ENCODE measurements around the gene CCDC85C. TPM values are rescaled to one million over a fixed set of nuclear protein-coding genes. Genes with fewer than 3 reads are reported as not detected.

CCDC85C gene
- 1 to 10 TPM; 6.8 to 7.9 TPM for total RNA-seq

DNA sequence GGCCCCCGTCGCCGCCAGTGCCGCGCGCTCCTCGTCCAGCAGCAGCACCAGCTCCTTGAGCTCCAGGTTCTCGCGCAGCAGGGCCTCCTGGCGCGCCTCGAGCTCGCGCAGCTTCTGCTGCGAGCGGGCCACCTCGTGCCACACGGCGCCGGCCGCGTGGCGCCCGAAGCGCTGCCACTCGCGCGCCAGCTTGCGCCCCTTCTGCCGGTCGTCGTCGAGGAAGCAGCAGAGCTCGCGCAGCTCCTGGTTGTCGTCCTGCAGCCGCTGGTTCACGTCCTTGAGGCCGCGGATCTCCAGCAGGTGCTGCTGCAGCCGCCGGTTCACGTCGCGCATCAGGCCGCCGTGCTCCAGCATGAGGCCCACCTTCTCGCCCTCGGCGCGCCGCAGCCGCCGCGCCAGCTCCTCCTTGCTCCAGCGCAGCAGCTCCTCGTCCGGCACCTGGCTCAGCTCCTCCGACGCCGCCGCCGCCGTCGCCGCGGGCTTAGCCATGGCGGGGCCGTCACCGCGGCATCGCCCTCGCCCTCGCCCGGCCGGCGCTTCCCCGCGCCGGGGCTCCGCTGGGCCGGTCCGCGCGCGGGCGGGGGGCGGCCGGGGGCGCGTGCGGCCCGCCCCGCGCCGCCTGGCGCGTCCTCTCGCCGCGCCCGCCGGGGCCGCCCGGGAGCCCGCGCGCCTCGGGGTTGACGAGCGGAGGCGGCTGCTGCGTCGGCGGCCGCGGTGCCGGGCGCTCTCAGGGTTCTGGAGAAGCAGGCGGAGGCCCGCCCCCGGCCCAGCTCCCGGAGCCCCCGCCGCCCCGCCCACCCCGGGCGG is at the start of gene CCDC85C:
CCDC85C (minus strand) TSS at position 737 of the 807 bp plus-strand sequence; CDS start at position 489, 248 bp downstream.
- intact Hi-C loops (cut with micrococcal nuclease), result no loop called here
- ChIA-PET POLR2A (interaction anchor here (1.3 to 2.0 kb wide), 4 partner anchors 9 to 123 kb away, joined by 3 to 6 read pairs (median 4); partner anchors contain the start of gene SETD3), CTCF (interaction anchor here (0.9 to 1.4 kb wide), 3 partner anchors 9 to 79 kb away, joined by 3 read pairs; no protein-coding TSS in a partner anchor)
- Mint-ChIP-seq H3K27me3 (no peaks in the 10 kb centered on the region), H3K36me3 (ENCODE audit: low read depth) (no peaks in the 10 kb centered on the region), H3K9me3 (no peaks in the 10 kb centered on the region), H3K4me1 (ENCODE audit: low read depth) (peaks cover 21% of the 10 kb centered on the region), H3K27ac (peak within 1 kb of the TSS; percentile 87), H3K4me3 (peak within 1 kb of the TSS; percentile 70)
- TF ChIP-seq, protein P1, sequence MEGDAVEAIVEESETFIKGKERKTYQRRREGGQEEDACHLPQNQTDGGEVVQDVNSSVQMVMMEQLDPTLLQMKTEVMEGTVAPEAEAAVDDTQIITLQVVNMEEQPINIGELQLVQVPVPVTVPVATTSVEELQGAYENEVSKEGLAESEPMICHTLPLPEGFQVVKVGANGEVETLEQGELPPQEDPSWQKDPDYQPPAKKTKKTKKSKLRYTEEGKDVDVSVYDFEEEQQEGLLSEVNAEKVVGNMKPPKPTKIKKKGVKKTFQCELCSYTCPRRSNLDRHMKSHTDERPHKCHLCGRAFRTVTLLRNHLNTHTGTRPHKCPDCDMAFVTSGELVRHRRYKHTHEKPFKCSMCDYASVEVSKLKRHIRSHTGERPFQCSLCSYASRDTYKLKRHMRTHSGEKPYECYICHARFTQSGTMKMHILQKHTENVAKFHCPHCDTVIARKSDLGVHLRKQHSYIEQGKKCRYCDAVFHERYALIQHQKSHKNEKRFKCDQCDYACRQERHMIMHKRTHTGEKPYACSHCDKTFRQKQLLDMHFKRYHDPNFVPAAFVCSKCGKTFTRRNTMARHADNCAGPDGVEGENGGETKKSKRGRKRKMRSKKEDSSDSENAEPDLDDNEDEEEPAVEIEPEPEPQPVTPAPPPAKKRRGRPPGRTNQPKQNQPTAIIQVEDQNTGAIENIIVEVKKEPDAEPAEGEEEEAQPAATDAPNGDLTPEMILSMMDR (IDR thresholded peaks at IDR 0.05), result no peak
- DNase-seq (peak; percentile 63), ATAC-seq (peak; percentile 2)

DNA sequence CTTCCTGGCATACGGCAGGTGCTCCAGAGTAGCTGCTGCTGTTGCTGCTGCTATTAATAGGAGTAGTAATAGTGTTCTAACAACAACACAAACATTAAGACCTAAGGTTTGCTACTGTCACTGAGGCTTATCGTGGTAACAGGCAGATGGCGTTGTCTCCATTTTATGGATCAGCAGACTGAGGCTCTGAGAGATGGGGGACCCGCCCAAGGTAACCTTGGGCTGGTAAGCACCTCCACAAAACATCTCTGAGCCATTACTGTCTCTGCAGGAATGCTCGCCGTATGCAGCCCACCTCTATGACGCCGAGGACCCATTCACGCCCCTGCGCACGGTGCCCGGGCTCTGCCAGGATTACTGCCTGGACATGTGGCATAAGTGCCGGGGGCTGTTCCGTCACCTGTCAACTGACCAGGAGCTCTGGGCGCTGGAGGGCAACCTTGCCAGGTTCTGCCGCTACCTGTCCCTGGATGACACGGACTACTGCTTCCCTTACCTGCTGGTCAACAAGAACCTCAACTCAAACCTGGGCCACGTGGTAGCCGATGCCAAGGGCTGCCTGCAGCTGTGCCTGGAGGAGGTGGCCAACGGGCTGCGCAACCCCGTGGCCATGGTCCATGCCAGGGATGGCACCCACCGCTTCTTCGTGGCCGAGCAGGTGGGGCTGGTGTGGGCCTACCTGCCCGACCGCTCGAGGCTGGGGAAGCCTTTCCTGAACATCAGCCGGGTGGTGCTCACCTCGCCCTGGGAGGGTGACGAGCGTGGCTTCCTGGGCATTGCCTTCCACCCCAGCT is 48.1 kb upstream of the CCDC85C start:
- intact Hi-C loops (cut with micrococcal nuclease), result no loop called here
- no peak for DNase-seq
- Mint-ChIP-seq H3K27me3 (peaks cover 8% of the 10 kb centered on the region), H3K9me3 (no peaks in the 10 kb centered on the region), H3K4me1 (ENCODE audit: low read depth) (no peaks in the 10 kb centered on the region), H3K27ac (no peak overlapping the region), H3K4me3 (no peak overlapping the region), H3K36me3 (ENCODE audit: low read depth) (no peaks in the 10 kb centered on the region)
- POLR2A ChIA-PET, result no interaction called here
- no peak for ATAC-seq
- CTCF ChIA-PET, result no interaction called here
- TF ChIP-seq, protein P1 (IDR thresholded peaks at IDR 0.05), result no peak

DNA sequence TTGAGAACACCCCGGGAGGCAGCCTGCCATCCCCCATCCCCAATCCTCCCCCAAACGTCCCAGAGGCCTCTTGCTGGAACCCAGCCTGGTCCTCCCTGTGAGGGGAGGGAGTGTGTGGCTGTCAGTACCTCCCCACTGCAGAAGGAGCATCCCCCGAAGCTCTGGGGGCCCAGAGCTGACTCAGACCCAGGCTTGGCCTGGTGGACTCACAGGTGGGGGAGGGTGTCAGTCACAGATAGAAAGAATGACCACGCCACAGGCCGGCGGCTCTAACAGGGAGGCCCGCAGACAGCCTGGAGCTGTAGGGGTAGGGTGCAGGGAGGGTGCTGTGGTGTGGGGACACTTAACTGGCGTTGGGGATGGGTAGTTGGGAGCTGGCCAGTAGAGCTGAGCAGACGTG is 46.2 kb upstream of the CCDC85C start:
- peaks cover 18% of the 10 kb centered on the region for H3K27me3 Mint-ChIP-seq
- no peak overlapping the region for H3K4me3 Mint-ChIP-seq
- TF ChIP-seq, protein P1 (IDR thresholded peaks at IDR 0.05), result no peak
- H3K27ac Mint-ChIP-seq, result no peak overlapping the region
- intact Hi-C loops (cut with micrococcal nuclease), result no loop called here
- ChIA-PET POLR2A (no interaction called here), CTCF (no interaction called here)
- no peak for ATAC-seq
- H3K9me3 Mint-ChIP-seq, result no peaks in the 10 kb centered on the region
- H3K4me1 Mint-ChIP-seq (ENCODE audit: low read depth), result no peaks in the 10 kb centered on the region
- H3K36me3 Mint-ChIP-seq (ENCODE audit: low read depth), result no peaks in the 10 kb centered on the region
- DNase-seq, result no peak

DNA sequence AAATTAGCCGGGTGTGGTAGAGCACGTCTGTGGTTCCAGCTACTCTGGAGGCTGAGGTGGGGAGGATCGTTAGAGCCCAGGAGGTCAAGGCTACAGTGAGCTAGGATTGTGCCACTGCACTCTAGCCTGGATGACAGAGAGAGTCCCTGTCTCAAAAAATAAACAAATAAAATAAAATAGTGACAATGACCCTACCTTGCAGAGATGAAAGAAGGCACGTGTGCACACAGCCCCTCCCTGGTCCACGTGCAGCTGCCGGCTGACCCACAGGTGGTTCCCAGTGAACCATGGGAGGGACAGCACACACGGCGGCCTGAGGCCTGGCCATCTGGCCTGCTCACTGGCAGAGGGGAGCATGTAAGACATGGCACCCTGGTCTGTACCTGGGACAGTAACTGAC is 45.6 kb upstream of the CCDC85C start:
- Mint-ChIP-seq H3K36me3 (ENCODE audit: low read depth) (no peaks in the 10 kb centered on the region), H3K9me3 (no peaks in the 10 kb centered on the region), H3K4me3 (no peak overlapping the region), H3K27me3 (peaks cover 16% of the 10 kb centered on the region), H3K27ac (no peak overlapping the region), H3K4me1 (ENCODE audit: low read depth) (no peaks in the 10 kb centered on the region)
- ChIA-PET POLR2A (no interaction called here), CTCF (no interaction called here)
- DNase-seq (no peak), ATAC-seq (no peak)
- intact Hi-C loops (cut with micrococcal nuclease), result no loop called here
- TF ChIP-seq, protein P1 (IDR thresholded peaks at IDR 0.05), result no peak

DNA sequence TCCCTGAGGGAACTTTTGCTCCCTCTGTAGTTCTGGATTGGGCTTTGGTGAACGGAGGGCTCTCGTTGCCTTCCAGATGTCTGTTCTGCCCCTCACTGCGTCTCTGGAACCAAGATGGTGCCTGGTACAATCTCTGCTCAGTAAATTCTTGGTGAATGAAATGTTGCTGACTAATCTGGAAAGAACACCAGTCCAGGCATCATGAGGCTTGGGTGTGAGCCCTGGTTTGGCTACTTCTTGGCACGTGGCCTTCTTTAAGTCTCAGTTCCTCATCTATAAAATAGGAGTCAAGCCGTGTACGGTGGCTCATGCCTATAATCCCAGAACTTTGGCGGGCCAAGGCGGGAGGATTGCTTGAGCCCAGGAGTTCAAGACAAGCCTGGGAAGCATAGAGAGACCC is 45.2 kb upstream of the CCDC85C start:
- ChIA-PET CTCF (no interaction called here), POLR2A (no interaction called here)
- no peak for ATAC-seq
- TF ChIP-seq, protein P1 (IDR thresholded peaks at IDR 0.05), result no peak
- intact Hi-C loops (cut with micrococcal nuclease), result no loop called here
- Mint-ChIP-seq H3K27ac (no peak overlapping the region), H3K9me3 (no peaks in the 10 kb centered on the region), H3K4me3 (no peak overlapping the region), H3K4me1 (ENCODE audit: low read depth) (no peaks in the 10 kb centered on the region), H3K27me3 (peaks cover 15% of the 10 kb centered on the region), H3K36me3 (ENCODE audit: low read depth) (no peaks in the 10 kb centered on the region)
- no peak for DNase-seq
